Measurements from ENCODE around the gene TMC3.

TMC3 gene

DNA sequence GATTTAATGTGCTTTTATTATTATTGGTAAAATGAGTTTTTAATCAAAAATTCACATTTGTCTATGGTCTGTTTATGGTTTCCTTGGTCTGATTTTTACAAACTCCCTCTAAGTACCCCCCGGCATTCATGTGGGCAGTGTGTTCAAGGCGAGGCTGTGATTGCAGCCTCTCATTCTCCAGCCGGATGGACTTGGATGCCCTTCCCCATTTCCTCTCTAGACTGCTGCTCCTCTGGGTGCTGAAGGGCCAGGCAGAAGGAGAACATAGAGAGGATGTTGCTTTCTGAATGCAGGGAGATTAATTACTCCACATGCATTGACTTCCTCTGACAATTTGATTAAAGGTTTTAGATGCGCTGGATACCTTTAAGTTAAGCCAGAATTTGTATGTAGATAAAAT lies 3.9 kb upstream of the TMC3 start:
- Mint-ChIP-seq H3K4me1 (ENCODE audit: low read depth in 2 of 2) (no peaks in the 10 kb centered on the region), H3K27me3 (peaks cover 17 to 36% of the 10 kb centered on the region in 2 donors), H3K9me3 (no peaks in the 10 kb centered on the region), H3K27ac (no peak overlapping the region), H3K4me3 (no peak overlapping the region), H3K36me3 (ENCODE audit: insufficient read depth) (no peaks in the 10 kb centered on the region)
- ATAC-seq (replicated peaks) (no peak), DNase-seq (no peak)

DNA sequence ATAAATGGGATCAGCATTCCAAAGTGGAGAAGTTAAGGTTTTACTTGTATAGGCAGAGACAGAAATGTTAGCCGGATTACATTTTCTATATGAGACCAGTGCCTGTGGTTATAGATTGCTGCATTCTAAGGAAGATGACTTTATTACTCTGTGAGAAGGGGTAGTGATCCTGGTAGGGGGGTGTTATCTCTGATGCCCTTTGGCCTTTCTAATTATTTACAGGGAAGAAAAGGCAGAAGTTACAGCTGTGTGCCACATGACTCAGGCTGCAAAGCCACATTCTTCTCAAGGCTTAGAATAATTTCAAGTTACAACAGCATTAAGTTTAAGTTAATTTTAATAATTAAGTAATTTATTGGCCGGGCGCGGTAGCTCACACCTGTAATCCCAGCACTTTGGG lies 2.2 kb upstream of the TMC3 start:
- Mint-ChIP-seq H3K9me3 (no peaks in the 10 kb centered on the region), H3K36me3 (ENCODE audit: insufficient read depth) (no peaks in the 10 kb centered on the region), H3K4me1 (ENCODE audit: low read depth in 2 of 2) (no peaks in the 10 kb centered on the region), H3K4me3 (no peak overlapping the region), H3K27ac (no peak overlapping the region), H3K27me3 (peaks cover 15 to 25% of the 10 kb centered on the region in 2 donors)
- DNase-seq (no peak), ATAC-seq (replicated peaks) (no peak)

DNA sequence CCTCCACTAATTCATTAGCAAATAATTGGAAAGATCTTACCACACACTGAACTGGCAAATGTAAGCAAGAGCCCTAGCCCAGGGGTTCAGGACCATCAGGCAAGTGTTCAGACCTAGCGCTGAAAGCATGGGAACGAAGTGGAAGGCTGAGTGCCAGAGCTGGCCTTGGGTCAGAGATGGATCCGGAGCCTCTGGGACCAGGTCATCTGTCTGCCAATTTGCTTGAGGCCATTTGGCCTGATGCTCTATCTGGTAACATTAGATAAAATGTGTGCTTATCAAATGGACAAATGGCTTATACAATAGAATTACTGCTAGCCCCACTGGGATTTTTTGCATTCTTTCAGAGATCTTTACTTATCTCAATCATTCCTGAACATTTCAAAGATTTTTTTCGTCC lies 1.4 kb upstream of the TMC3 start:
- DNase-seq: no peak
- H3K9me3 Mint-ChIP-seq: no peaks in the 10 kb centered on the region
- H3K27me3 Mint-ChIP-seq: peaks cover 8 to 19% of the 10 kb centered on the region in 2 donors
- H3K36me3 Mint-ChIP-seq (ENCODE audit: insufficient read depth): no peaks in the 10 kb centered on the region
- H3K4me1 Mint-ChIP-seq (ENCODE audit: low read depth in 2 of 2): no peaks in the 10 kb centered on the region
- H3K27ac Mint-ChIP-seq: no peak overlapping the region
- ATAC-seq (replicated peaks): no peak
- H3K4me3 Mint-ChIP-seq: no peak overlapping the region

DNA sequence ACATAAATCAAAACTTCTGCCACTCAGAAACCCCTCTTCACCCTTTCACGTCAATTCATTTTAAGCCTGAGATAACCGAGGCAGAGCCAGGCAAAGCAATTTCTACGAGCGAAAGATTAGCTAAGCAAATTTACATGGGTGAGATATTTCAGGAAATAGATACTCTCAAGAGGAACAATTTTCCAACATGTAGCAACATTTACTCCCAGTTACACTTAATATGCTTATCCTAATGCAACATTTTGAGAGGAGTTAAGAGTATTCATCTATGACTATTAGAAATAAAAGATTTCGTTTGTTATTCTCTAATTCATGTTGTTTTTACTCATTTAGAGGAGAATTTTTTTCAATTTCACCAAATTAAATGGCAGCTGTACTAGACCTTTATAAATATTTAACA lies 837 bp downstream of the TMC3 start:
- no peak for DNase-seq
- Mint-ChIP-seq H3K27ac (no peak overlapping the region), H3K4me1 (ENCODE audit: low read depth in 2 of 2) (no peaks in the 10 kb centered on the region), H3K9me3 (no peaks in the 10 kb centered on the region), H3K36me3 (ENCODE audit: insufficient read depth) (no peaks in the 10 kb centered on the region), H3K27me3 (peaks cover 4 to 15% of the 10 kb centered on the region in 2 donors), H3K4me3 (no peak overlapping the region)
- no peak for ATAC-seq (replicated peaks)

DNA sequence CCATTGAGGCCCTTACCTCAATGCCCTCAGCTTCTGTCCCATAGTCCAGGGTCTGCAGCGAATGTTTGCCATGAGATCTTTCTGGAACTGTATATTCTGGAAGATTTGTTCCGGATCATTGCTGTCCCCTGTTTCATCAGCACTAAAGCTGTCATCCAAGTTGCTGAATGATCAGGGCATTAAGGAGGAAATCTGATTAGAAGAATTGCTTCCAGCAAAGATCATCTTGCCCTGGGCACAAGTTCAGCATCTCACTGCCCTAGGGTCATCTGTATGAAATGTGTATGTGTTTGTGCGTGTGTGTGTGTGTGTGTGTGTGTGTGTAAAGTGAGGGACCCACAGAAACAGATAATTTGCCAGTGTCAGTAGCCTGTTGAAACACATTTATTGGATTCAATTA lies 1.4 kb downstream of the TMC3 start:
- no peak overlapping the region for H3K4me3 Mint-ChIP-seq
- peaks cover 0 to 15% of the 10 kb centered on the region in 2 donors for H3K27me3 Mint-ChIP-seq
- H3K9me3 Mint-ChIP-seq: no peaks in the 10 kb centered on the region
- no peaks in the 10 kb centered on the region for H3K36me3 Mint-ChIP-seq (ENCODE audit: insufficient read depth)
- H3K27ac Mint-ChIP-seq: no peak overlapping the region
- DNase-seq (no peak), ATAC-seq (replicated peaks) (no peak)
- no peaks in the 10 kb centered on the region for H3K4me1 Mint-ChIP-seq (ENCODE audit: low read depth in 2 of 2)

DNA sequence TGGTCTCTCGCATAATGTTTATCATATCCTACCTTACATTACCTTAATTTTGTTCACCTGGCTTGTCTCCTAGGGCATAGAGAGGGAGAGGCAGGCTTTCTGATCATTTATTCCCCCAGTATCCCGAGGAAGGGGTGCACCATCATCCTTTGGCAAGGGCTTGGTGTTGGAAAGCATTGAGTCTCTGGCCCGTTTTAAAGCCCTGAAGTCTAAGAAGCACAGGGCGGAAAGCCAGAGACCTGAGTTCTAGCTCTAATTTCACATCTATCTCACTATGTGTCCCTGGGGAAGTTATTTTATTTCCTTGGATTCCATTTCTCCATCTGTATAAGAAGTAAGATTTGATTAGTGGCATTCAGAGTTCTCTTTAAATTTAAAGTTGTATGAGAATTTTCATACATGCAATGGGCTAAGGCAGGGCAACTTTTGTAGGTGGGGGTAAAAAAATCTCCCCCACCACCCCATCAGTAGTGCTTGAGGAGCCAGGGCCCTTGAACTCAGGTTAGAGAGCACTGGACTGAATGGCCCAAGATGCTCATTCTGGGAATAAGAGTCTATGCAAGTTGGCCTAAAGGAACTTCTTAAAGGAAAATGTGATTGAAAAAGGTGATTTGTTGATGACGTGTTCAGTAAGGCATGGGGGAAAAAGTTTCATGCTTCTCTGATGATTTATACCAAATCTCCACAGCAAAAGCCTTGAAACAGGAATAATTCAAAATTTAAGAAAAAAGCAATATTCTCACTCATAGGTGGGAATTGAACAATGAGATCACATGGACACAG lies 10.1 kb downstream of the TMC3 start:
- H3K4me3 Mint-ChIP-seq: no peak overlapping the region
- H3K27ac Mint-ChIP-seq: no peak overlapping the region
- no peak for DNase-seq
- no peaks in the 10 kb centered on the region for H3K36me3 Mint-ChIP-seq (ENCODE audit: insufficient read depth)
- no peaks in the 10 kb centered on the region for H3K4me1 Mint-ChIP-seq (ENCODE audit: low read depth in 2 of 2)
- ATAC-seq (replicated peaks): no peak
- no peaks in the 10 kb centered on the region for H3K9me3 Mint-ChIP-seq
- peaks cover 10 to 16% of the 10 kb centered on the region in 2 donors for H3K27me3 Mint-ChIP-seq

DNA sequence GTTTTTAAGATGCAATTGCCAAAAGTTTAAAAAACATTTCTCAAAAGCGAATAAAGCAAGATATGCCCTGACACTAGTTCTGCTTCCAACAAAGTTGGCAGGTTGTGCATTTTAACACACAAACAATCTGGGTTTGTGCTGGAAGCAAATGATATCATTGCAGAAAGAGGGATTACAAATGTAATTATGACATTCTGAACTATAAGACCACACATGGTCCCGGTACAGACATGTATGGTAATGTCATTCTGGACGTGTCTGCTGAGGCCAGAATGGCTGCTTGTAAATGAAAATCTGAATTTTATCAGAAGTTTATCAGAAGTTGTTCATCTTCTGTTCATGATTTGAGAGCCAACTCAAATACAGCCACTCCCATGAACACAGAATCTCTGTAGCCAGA lies 10.7 kb downstream of the TMC3 start:
- H3K4me3 Mint-ChIP-seq: no peak overlapping the region
- H3K4me1 Mint-ChIP-seq (ENCODE audit: low read depth in 2 of 2): no peaks in the 10 kb centered on the region
- ATAC-seq (replicated peaks): no peak
- H3K27me3 Mint-ChIP-seq: peaks cover 10 to 18% of the 10 kb centered on the region in 2 donors
- no peaks in the 10 kb centered on the region for H3K36me3 Mint-ChIP-seq (ENCODE audit: insufficient read depth)
- DNase-seq: no peak
- H3K27ac Mint-ChIP-seq: no peak overlapping the region
- no peaks in the 10 kb centered on the region for H3K9me3 Mint-ChIP-seq

DNA sequence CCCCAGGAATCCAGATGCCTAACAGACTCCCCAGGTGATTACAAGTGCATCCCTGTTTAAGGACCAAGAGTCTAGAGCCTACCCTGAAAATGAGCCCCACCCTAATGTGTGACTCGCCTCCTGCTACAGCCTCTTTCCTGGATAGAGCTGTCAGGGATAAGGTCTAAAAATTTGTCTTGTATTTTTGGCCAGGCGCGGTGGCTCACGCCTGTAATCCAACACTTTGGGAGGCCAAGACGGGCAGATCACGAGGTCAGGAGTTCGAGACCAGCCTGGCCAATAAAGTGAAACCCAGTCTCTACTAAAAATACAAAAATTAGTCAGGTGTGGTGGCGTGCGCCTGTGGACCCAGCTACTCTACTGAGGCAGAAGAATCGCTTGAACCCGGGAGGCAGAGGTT lies 11.2 kb downstream of the TMC3 start:
- no peak overlapping the region for H3K4me3 Mint-ChIP-seq
- no peak for ATAC-seq (replicated peaks)

DNA sequence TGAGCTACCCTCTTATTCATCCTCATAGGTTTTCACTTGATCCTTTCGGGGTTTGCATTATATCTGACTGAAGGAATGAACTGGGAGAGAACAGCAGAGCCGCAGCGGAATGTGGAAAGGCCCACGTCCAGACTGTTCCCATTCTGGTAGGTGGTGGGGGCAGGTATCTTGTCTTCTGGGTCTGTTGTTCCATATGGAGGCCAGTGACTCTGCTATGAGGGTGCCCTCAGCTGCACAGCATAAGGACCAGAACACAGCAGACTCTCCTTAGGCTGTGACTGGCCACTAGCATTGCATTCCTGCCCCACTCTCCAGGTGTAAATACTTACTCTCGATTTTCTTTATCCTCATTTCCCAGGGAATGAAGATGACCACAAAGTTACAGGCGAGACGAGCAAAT lies 12.1 kb downstream of the TMC3 start:
- H3K4me3 Mint-ChIP-seq: no peak overlapping the region
- no peaks in the 10 kb centered on the region for H3K36me3 Mint-ChIP-seq (ENCODE audit: insufficient read depth)
- H3K27ac Mint-ChIP-seq: no peak overlapping the region
- H3K9me3 Mint-ChIP-seq: no peaks in the 10 kb centered on the region
- DNase-seq (no peak), ATAC-seq (replicated peaks) (no peak)
- H3K4me1 Mint-ChIP-seq (ENCODE audit: low read depth in 2 of 2): no peaks in the 10 kb centered on the region
- peaks cover 14 to 24% of the 10 kb centered on the region in 2 donors for H3K27me3 Mint-ChIP-seq

More for the DNA sequence above, 11.2 kb downstream of the TMC3 start:
- Mint-ChIP-seq H3K36me3 (ENCODE audit: insufficient read depth) (no peaks in the 10 kb centered on the region), H3K4me1 (ENCODE audit: low read depth in 2 of 2) (no peaks in the 10 kb centered on the region), H3K27me3 (peaks cover 10 to 18% of the 10 kb centered on the region in 2 donors), H3K27ac (no peak overlapping the region), H3K9me3 (no peaks in the 10 kb centered on the region)
- DNase-seq: no peak

DNA sequence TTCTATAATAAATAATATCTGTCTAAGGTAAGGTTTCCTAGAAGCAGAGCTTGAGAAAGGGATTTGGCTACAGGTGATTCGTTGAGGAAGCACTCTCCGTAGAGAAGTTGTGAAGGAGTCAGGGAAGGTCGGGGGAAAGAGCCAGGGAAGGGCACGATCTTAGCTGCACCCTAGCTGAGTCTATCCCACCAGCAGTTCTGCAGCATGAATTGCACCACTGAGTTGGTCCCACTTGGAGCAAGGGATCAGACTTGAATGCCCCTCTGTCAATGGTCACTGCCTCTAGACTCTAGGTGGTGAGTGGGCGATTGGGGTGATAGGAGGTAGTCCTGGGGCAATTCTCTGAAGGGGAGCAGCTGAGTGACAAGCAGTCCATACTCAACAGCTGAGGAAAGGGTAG lies 13.5 kb downstream of the TMC3 start:
- ATAC-seq (replicated peaks): no peak
- Mint-ChIP-seq H3K36me3 (ENCODE audit: insufficient read depth) (no peaks in the 10 kb centered on the region), H3K9me3 (no peaks in the 10 kb centered on the region), H3K4me3 (no peak overlapping the region), H3K27me3 (peaks cover 16 to 30% of the 10 kb centered on the region in 2 donors), H3K27ac (no peak overlapping the region), H3K4me1 (ENCODE audit: low read depth in 2 of 2) (no peaks in the 10 kb centered on the region)
- no peak for DNase-seq

DNA sequence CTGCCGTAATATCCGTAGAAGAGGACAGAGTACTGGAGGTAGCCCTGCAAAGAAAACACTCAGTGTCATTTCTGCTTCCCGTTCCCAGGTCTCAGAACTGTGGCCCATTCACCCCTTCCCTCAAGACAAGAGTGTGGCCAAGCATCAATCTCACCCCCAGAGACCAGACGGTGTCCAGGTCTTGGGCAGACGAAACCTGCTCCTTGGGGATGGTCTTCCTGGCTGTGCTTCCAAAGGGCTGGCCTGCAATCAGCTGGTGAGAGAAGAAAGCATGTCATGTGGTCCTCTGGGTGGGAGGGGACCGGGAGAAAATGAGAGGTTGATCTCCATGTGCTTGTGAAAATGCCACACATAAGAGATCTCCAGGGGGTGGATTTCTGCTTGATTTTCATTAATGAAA lies 15.8 kb downstream of the TMC3 start:
- H3K27ac Mint-ChIP-seq: no peak overlapping the region
- no peaks in the 10 kb centered on the region for H3K36me3 Mint-ChIP-seq (ENCODE audit: insufficient read depth)
- H3K4me3 Mint-ChIP-seq: no peak overlapping the region
- DNase-seq (no peak), ATAC-seq (replicated peaks) (no peak)
- no peaks in the 10 kb centered on the region for H3K4me1 Mint-ChIP-seq (ENCODE audit: low read depth in 2 of 2)
- H3K9me3 Mint-ChIP-seq: no peaks in the 10 kb centered on the region
- H3K27me3 Mint-ChIP-seq: peaks cover 16 to 30% of the 10 kb centered on the region in 2 donors

DNA sequence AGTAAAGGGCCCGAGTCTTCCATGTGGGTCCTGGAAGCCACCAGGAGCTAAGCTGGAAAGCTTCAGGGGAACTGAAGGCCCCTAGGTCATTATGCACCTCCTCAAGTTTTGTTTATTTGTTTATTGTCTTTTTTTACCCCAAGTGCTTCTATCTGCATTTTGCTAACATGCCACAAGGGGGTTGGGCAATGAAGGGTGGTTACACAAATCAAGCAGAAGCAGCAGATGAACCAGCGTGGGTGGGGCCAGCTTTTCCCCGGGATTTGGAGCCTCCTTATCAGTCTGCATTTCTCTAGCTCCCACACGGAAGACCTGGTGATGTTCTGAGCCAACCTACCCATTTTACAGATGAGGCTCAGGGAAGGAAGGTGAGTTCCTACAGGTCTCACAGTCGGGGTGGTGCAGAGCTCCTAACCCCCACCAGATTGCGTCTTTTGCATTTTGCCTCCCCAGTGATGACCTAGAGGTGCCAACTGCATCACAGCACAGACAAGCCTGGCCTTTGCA lies 16.8 kb downstream of the TMC3 start:
- ATAC-seq (replicated peaks) (no peak), DNase-seq (no peak)
- Mint-ChIP-seq H3K27ac (no peak overlapping the region), H3K4me3 (no peak overlapping the region), H3K27me3 (peaks cover 16 to 30% of the 10 kb centered on the region in 2 donors), H3K4me1 (ENCODE audit: low read depth in 2 of 2) (no peaks in the 10 kb centered on the region), H3K9me3 (no peaks in the 10 kb centered on the region), H3K36me3 (ENCODE audit: insufficient read depth) (no peaks in the 10 kb centered on the region)

DNA sequence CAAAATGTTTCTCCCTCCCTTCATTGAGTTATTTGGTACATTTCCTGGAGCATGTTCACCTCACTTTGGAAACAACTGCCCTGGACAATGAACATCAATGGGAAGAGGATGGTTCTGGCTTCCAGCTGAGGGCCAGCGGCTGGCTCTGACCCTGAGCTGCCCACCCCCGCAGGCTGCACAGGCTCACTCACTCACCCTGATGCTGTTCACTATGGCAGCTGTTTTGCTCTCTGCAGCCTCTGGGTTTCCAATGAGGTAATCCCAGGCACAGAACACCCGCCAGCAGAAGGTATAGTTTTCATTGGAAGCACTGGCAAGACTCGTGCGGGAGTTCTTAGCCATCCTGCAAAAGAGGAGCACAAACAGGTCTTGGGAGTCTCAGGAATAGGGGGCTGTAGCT lies 17.8 kb downstream of the TMC3 start:
- peaks cover 21 to 38% of the 10 kb centered on the region in 2 donors for H3K27me3 Mint-ChIP-seq
- no peak for DNase-seq
- no peak overlapping the region for H3K4me3 Mint-ChIP-seq
- no peak overlapping the region for H3K27ac Mint-ChIP-seq
- H3K4me1 Mint-ChIP-seq (ENCODE audit: low read depth in 2 of 2): no peaks in the 10 kb centered on the region
- H3K36me3 Mint-ChIP-seq (ENCODE audit: insufficient read depth): no peaks in the 10 kb centered on the region
- H3K9me3 Mint-ChIP-seq: no peaks in the 10 kb centered on the region
- no peak for ATAC-seq (replicated peaks)

DNA sequence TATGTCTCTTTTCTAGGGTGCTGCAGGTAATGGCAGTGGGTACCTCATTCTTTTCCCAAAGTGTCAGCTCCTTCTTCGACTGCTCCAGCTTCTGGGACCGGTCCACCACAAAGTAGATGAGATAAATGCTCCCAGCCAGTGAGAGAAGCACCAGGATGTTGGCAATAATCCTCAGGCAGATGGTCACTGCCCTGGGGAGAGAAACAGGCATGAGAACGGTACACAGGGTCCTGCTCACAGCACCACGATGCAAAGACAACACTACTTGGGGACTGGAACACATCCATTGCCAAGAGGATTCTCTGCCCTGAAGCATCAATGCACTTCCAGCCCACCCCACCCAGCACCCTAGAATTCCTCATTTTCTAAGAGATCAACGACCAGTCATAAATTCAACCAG lies 22.4 kb downstream of the TMC3 start:
- Mint-ChIP-seq H3K4me1 (ENCODE audit: low read depth in 2 of 2) (peaks cover 0 to 3% of the 10 kb centered on the region in 2 donors), H3K27ac (no peak overlapping the region), H3K27me3 (peaks cover 16 to 26% of the 10 kb centered on the region in 2 donors), H3K9me3 (no peaks in the 10 kb centered on the region), H3K36me3 (ENCODE audit: insufficient read depth) (peaks cover 3% of the 10 kb centered on the region), H3K4me3 (no peak overlapping the region)
- DNase-seq (no peak), ATAC-seq (replicated peaks) (no peak)

All from effector memory CD8-positive, alpha-beta T cell (primary cell).